A549 (cell line): ENCODE data around the gene PLEKHA7. TPM values are rescaled to one million over a fixed set of nuclear protein-coding genes. Genes with fewer than 3 reads are reported as not detected.

Source experiments
- ATAC-seq, 2 experiments: fragments of 200-7000 bp in 1 of 2; fragments of >200 bp in 1 of 2; cut with Nextera tagmentation in 1 of 2; cut with Tn5 transposase in 1 of 2; 3 replicates each; pipeline versions ENCODE4 v1.8.0 to v1.9.1; 2018 to 2020; ENCODE audit warnings: mild to moderate bottlenecking in 1 of 2, moderate library complexity in 1 of 2
- CTCF ChIA-PET: fragments of 300-600 bp; sonication (Branson Sonifier 250); formaldehyde crosslinking; extraction: SDS; loops from one replicate; lab custom pipeline; 2021; ENCODE audit warnings: antibody characterized with exemption, inconsistent platforms; lab: Yijun Ruan, JAX
- POLR2A ChIA-PET: fragments of 350-600 bp; formaldehyde crosslinking; extraction: SDS; loops from one replicate; lab custom pipeline; 2021; ENCODE audit warnings: antibody characterized with exemption, inconsistent platforms; lab: Yijun Ruan, JAX
- DNase-seq, 2 experiments: peaks; one replicate each; pipeline versions ENCODE4 v3.0.0 to v3.0.0-alpha.2; 2011 to 2016; ENCODE audit warnings: low read depth in 1 of 2, low spot score in 1 of 2
- FAIRE-seq: peaks from 2 replicates; lab custom pipeline; 2011; peaks lifted over from hg19 to GRCh38; lab: Jason Lieb, UNC
- H3K27ac ChIP-seq, 2 experiments: fragments of >200 bp; sonication (Bioruptor Twin); formaldehyde crosslinking; 3 replicates each; pipeline ENCODE4 v1.5.1; 2016 to 2017
- H3K4me1 ChIP-seq: fragments of >200 bp; sonication (Bioruptor Twin); formaldehyde crosslinking; 3 replicates; pipeline ENCODE4 v1.6.1; 2016
- H3K4me2 ChIP-seq: fragments of >200 bp; sonication (Bioruptor Twin); formaldehyde crosslinking; 3 replicates; pipeline ENCODE4 v1.6.1; 2016
- H3K4me3 ChIP-seq: fragments of >200 bp; sonication (Bioruptor Twin); formaldehyde crosslinking; 3 replicates; pipeline ENCODE4 v1.5.1; 2016
- H3K9me3 ChIP-seq: fragments of >200 bp; sonication (Bioruptor Twin); formaldehyde crosslinking; 3 replicates; pipeline ENCODE4 v1.6.1; 2016
- BHLHE40 ChIP-seq: IDR thresholded peaks from 2 replicates; pipeline ENCODE4 v1.6.1; 2012; ENCODE audit warnings: low read depth, low read length, inconsistent platforms
- CBX8 ChIP-seq: fragments of 200-600 bp; sonication (generic); IDR thresholded peaks from 2 replicates; pipeline ENCODE4 v1.6.1; 2016
- CTCF ChIP-seq: fragments of >200 bp; sonication (Bioruptor Twin); formaldehyde crosslinking; IDR thresholded peaks from 3 replicates; pipeline ENCODE4 v1.5.1; 2016
- EHMT2 ChIP-seq: fragments of 200-600 bp; sonication (generic); IDR thresholded peaks from 2 replicates; pipeline ENCODE4 v1.6.1; 2016; ENCODE audit warnings: antibody characterized with exemption, low read depth, mild to moderate bottlenecking, moderate library complexity
- ESRRA ChIP-seq: fragments of 150-350 bp; IDR thresholded peaks from 2 replicates; pipeline ENCODE4 v1.6.1; 2014; ENCODE audit warnings: mild to moderate bottlenecking, low read length, borderline replicate concordance
- FOSB ChIP-seq: fragments of 250-450 bp; sonication (Bioruptor Pico); IDR thresholded peaks from 2 replicates; pipeline ENCODE4 v1.5.0; 2020; ENCODE audit warnings: mild to moderate bottlenecking, moderate library complexity
- FOXS1 ChIP-seq: fragments of 250-450 bp; sonication (Bioruptor Pico); IDR thresholded peaks from 2 replicates; pipeline ENCODE4 v1.5.0; 2020; ENCODE audit warnings: mild to moderate bottlenecking, moderate library complexity
- HEYL ChIP-seq: fragments of 250-450 bp; sonication (Bioruptor Pico); IDR thresholded peaks from 2 replicates; pipeline ENCODE4 v1.8.0; 2021; ENCODE audit warnings: mild to moderate bottlenecking, moderate library complexity
- JUN ChIP-seq, 2 experiments: fragments of >200 bp; sonication (Bioruptor Twin); formaldehyde crosslinking; IDR thresholded peaks; 2 replicates in 1 of 2; 3 replicates in 1 of 2; pipeline ENCODE4 v1.6.1; 2016 to 2017
- KDM1A ChIP-seq: fragments of 200-600 bp; sonication (generic); IDR thresholded peaks from 2 replicates; pipeline ENCODE4 v1.6.1; 2016; ENCODE audit warnings: low read depth, mild to moderate bottlenecking
- MYC ChIP-seq: IDR thresholded peaks from 2 replicates; pipeline ENCODE4 v1.6.1; 2012; ENCODE audit warnings: mild to moderate bottlenecking, inconsistent platforms, low read length, improper control_type of control experiment, borderline replicate concordance
- PHF8 ChIP-seq: fragments of 200-600 bp; sonication (generic); IDR thresholded peaks from 2 replicates; pipeline ENCODE4 v1.6.1; 2016; ENCODE audit warnings: low read depth, mild to moderate bottlenecking, antibody characterized with exemption, moderate library complexity, borderline replicate concordance
- RARB ChIP-seq: fragments of 250-450 bp; sonication (Bioruptor Pico); IDR thresholded peaks from 2 replicates; pipeline ENCODE4 v1.8.0; 2021; ENCODE audit warnings: mild to moderate bottlenecking, moderate library complexity
- RNF2 ChIP-seq: fragments of 200-600 bp; sonication (generic); IDR thresholded peaks from 2 replicates; pipeline ENCODE4 v1.6.1; 2016; ENCODE audit warnings: low read depth, mild to moderate bottlenecking, antibody characterized with exemption, moderate library complexity, borderline replicate concordance
- TP53 ChIP-seq: fragments of 250-450 bp; sonication (Bioruptor Pico); IDR thresholded peaks from 2 replicates; pipeline ENCODE4 v1.5.0; 2021; ENCODE audit warnings: mild to moderate bottlenecking, moderate library complexity
- ZFP36 ChIP-seq: fragments of 450-650 bp; IDR thresholded peaks from 2 replicates; pipeline ENCODE4 v1.6.1; 2014; ENCODE audit warnings: borderline replicate concordance; ENCODE audit not compliant: partially characterized antibody
- WGBS: methylation state at CpG from one replicate; pipeline ENCODE4 v1.1.6; 2017; ENCODE audit errors: missing lambda C conversion rate; 5-methylcytosine and 5-hydroxymethylcytosine counted together
- polyA plus RNA-seq, 4 experiments: library from polyadenylated mRNA; depleted of rRNA in 3 of 4; stranded (reverse); fragments of >200 nt; fragmentation: RNase III in 1 of 4; extraction: RNeasy Plus Mini Kit Qiagen cat#74134 plus additional on column Dnase treatment in 1 of 4; gene quantifications; 2 replicates in 3 of 4; 3 replicates in 1 of 4; pipeline ENCODE4 v1.2.3, GENCODE V29; 2011 to 2017
- TF ChIP-seq, protein P1 (sequence below): IDR thresholded peaks from 2 replicates; pipeline ENCODE4 v1.6.1; 2012
- TF ChIP-seq, protein P2 (sequence below): fragments of >200 bp; sonication (Bioruptor Twin); formaldehyde crosslinking; IDR thresholded peaks from 3 replicates; pipeline ENCODE4 v1.6.1; 2016
- TF ChIP-seq, protein P3 (sequence below): IDR thresholded peaks from 2 replicates; pipeline ENCODE4 v1.6.1; 2012; ENCODE audit warnings: low read depth, borderline replicate concordance

PLEKHA7 gene
- polyA plus RNA-seq, 2 of the 4 experiments (the other 2 are of a cell fraction): 8.7 to 13.8 TPM

DNA sequence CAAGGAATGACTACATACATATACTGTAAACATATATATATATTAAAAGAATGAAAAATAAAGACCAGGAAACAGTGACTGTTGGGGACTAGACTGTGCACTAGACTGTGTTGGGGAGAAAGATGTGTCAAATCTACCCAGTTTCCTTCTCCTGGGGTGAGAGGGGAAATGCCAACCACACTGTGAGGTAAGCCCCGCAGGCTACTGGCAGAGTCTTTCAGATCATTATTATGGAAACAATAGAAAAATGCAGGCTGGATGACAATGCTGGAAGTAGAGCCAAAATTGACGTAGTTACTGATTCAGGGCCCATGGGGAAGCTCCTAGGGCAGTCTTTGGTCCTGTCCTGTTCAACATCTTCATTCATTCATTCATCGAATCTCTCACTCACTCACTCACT lies 174.4 kb downstream of the PLEKHA7 start:
- Histone ChIP-seq H3K4me2 (no peak overlapping the region), H3K4me1 (no peaks in the 10 kb centered on the region), H3K27ac (no peak overlapping the region), H3K4me3 (no peak overlapping the region), H3K9me3 (no peaks in the 10 kb centered on the region)
- FAIRE-seq (no peak), DNase-seq (no peak), ATAC-seq (no peak)
- TF ChIP-seq, protein P1, sequence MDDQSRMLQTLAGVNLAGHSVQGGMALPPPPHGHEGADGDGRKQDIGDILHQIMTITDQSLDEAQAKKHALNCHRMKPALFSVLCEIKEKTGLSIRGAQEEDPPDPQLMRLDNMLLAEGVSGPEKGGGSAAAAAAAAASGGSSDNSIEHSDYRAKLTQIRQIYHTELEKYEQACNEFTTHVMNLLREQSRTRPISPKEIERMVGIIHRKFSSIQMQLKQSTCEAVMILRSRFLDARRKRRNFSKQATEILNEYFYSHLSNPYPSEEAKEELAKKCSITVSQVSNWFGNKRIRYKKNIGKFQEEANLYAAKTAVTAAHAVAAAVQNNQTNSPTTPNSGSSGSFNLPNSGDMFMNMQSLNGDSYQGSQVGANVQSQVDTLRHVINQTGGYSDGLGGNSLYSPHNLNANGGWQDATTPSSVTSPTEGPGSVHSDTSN: no peak
- TF ChIP-seq, protein P2, sequence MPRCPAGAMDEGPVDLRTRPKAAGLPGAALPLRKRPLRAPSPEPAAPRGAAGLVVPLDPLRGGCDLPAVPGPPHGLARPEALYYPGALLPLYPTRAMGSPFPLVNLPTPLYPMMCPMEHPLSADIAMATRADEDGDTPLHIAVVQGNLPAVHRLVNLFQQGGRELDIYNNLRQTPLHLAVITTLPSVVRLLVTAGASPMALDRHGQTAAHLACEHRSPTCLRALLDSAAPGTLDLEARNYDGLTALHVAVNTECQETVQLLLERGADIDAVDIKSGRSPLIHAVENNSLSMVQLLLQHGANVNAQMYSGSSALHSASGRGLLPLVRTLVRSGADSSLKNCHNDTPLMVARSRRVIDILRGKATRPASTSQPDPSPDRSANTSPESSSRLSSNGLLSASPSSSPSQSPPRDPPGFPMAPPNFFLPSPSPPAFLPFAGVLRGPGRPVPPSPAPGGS: no peak
- TF ChIP-seq EHMT2: no peak
- TF ChIP-seq ESRRA: no peak
- TF ChIP-seq, protein P3, sequence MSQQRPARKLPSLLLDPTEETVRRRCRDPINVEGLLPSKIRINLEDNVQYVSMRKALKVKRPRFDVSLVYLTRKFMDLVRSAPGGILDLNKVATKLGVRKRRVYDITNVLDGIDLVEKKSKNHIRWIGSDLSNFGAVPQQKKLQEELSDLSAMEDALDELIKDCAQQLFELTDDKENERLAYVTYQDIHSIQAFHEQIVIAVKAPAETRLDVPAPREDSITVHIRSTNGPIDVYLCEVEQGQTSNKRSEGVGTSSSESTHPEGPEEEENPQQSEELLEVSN: no peak
- TF ChIP-seq HEYL (CRISPR knock-in tag): no peak
- TF ChIP-seq PHF8: no peak
- no peak for TF ChIP-seq JUN (IDR thresholded peaks at IDR 0.05)
- TF ChIP-seq BHLHE40: no peak
- no peak for TF ChIP-seq RARB (CRISPR knock-in tag)
- TF ChIP-seq CTCF: no peak
- TF ChIP-seq CBX8: no peak
- no peak for TF ChIP-seq KDM1A
- TF ChIP-seq FOSB (CRISPR knock-in tag): no peak
- TF ChIP-seq RNF2: no peak
- no peak for TF ChIP-seq MYC
- CTCF ChIA-PET: interaction anchor here (1.2 kb wide), 1 partner anchor 20 kb away, joined by 5 read pairs; no protein-coding TSS in a partner anchor
- WGBS: 86% methylated on average over 3 of the region's 3 CpGs
- POLR2A ChIA-PET: no interaction called here

DNA sequence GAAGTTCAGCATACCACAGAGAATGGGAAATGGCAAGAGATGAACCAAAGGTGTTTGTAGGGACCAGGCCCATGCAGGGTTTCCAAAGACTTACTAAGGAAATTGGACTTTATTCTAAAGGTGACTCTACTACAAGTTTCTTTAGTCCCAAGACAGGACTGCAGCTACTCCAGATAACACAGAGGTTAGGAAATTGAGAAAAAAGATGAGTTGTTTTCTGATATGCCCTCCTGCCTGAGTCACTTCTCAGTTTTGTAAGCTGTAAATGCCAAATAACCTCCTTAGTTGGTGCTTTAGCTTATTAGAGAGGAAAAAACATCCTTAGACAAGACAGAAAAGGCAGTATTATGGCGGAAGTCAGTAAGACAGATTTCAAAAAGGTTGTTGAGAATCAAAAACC lies 179.8 kb downstream of the PLEKHA7 start:
- FAIRE-seq (no peak), ATAC-seq (no peak), DNase-seq (no peak)
- no peak overlapping the region for H3K27ac ChIP-seq
- ChIA-PET CTCF (interaction anchor here (1.4 to 8.1 kb wide), 4 partner anchors 11 to 229 kb away, joined by 3 to 63 read pairs (median 4); no protein-coding TSS in a partner anchor), POLR2A (no interaction called here)
- H3K4me2 ChIP-seq: no peak overlapping the region
- 81% methylated on average over 1 of the region's 1 CpG for WGBS
- no peaks in the 10 kb centered on the region for H3K4me1 ChIP-seq
- no peak for TF ChIP-seq FOXS1
- no peak for TF ChIP-seq TP53 (CRISPR knock-in tag)
- no peak for TF ChIP-seq CTCF
- TF ChIP-seq ZFP36: no peak
- no peak for TF ChIP-seq ESRRA
- H3K9me3 ChIP-seq: no peaks in the 10 kb centered on the region
- no peak overlapping the region for H3K4me3 ChIP-seq
